ENCODE data around the gene CRYBG1.

- TF ChIP-seq CTCF (conservative IDR thresholded peaks at IDR 0.05), result no peak
- TF ChIP-seq ZFX (IDR thresholded peaks at IDR 0.05), result no peak
Observed at GRCh38 chr6:106525107-106525881, 164.8 kb downstream of the CRYBG1 start.
